ENCODE measurements around the gene KCTD5. TPM values are rescaled to one million over a fixed set of nuclear protein-coding genes. Genes with fewer than 3 reads are reported as not detected.
A peak's percentile ranks its signal among the peaks of the same experiment; 100 is the strongest.
"Not testable (repeated sequence)": the region's sequence is repeated elsewhere in the genome, so short reads cannot be mapped to it uniquely, and the experiment has no call there.

Gene KCTD5
- total and polyA plus RNA-seq, 4 donors = 9.7 to 15.5 (median 13.7) TPM

DNA sequence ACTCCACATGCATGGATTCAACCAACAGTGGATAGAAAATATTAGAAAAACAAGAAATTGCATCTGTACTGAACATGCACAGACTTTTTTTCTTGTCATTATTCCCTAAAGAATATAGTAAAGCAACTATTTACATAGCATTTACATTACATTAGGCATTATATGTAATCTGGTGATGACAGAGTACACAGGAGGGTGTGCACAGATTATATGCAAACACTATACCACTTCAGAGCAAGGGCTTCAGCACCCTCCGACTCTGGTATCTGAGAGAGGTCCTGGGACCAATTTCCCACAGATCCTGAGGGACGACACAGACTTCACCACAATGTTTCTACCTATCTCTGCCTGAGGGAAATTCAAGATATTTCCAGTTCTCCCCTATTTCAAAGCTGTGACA lies 25.3 kb upstream of the KCTD5 start:
- WGBS, 2 donors = 58 to 65% methylated on average over 2 of the region's 2 CpGs

DNA sequence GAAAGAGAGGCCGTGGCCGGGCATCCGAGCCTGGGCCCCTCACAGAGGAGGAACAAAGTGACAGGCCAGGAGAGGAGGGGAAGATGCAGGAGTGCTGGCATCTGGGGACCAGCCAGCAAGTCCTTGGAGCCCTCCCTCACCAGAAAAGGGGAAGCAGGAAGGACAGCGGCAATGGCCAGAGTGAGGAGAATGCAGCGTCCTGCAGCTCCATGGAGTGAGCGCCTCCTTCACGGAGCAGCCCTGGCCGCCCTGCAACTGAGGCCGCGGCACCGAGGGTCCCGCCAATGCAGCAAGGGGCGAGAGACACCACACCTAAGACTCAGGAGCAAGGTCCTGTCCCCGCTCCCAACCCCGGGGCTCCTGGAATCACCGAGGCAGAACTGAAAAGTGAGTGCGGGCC lies 24.5 kb upstream of the KCTD5 start:
- DNase-seq; intact Hi-C loops (cut with DNase I); H3K27me3 ChIP-seq (ENCODE audit: control insufficient read depth in 1 of 2, insufficient read depth in 2 of 2, low read length in 1 of 2); H3K4me1 ChIP-seq (ENCODE audit: control insufficient read depth in 1 of 2, insufficient read depth in 2 of 2, low read length in 2 of 2); H3K9me3 ChIP-seq (ENCODE audit: control insufficient read depth, low read length); H3K4me3 ChIP-seq (ENCODE audit: low read length in 2 of 2); H3K36me3 ChIP-seq (ENCODE audit: control insufficient read depth in 1 of 2, insufficient read depth in 2 of 2, low read length in 1 of 2); H3K27ac ChIP-seq (ENCODE audit: low read depth in 1 of 2, low read length in 2 of 2): not testable (repeated sequence)
- no CpG with 5 or more reads among the region's 17 CpGs for WGBS, 2 donors
- ATAC-seq (ENCODE audit: low FRiP score) = peak; percentile 36

More for the DNA sequence above, 25.3 kb upstream of the KCTD5 start:
- H3K4me1 ChIP-seq (ENCODE audit: control insufficient read depth in 1 of 2, insufficient read depth in 2 of 2, low read length in 2 of 2) = no peaks in the 10 kb centered on the region
- intact Hi-C loops (cut with DNase I) = no loop called here
- H3K27me3 ChIP-seq (ENCODE audit: control insufficient read depth in 1 of 2, insufficient read depth in 2 of 2, low read length in 1 of 2) = no peaks in the 10 kb centered on the region
- H3K9me3 ChIP-seq (ENCODE audit: control insufficient read depth, low read length) = no peaks in the 10 kb centered on the region
- no peak overlapping the region for H3K27ac ChIP-seq (ENCODE audit: low read depth in 1 of 2, low read length in 2 of 2)
- no peaks in the 10 kb centered on the region for H3K36me3 ChIP-seq (ENCODE audit: control insufficient read depth in 1 of 2, insufficient read depth in 2 of 2, low read length in 1 of 2)
- DNase-seq (no peak), ATAC-seq (ENCODE audit: low FRiP score) (no peak)
- no peak overlapping the region for H3K4me3 ChIP-seq (ENCODE audit: low read length in 2 of 2)

DNA sequence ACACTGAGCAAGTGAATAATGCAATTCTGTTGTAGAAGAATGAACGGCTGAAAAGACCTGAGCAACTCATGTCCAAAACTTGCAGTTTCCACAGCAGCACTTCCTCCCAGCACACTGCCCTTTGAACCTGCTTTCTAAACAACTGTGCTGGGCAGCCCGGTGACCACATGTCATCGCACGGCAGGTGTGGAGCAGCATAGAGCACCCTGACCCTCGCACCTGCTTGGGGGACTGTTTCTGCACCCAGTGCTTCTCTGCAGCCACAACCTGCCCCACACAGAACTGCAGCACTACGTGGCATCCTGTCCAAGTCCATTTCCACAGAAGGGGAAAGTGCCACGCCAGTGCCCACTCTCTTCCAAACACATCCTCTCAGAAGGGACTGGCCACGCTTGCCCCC lies 22.8 kb upstream of the KCTD5 start:
- H3K36me3 ChIP-seq (ENCODE audit: control insufficient read depth in 1 of 2, insufficient read depth in 2 of 2, low read length in 1 of 2); intact Hi-C loops (cut with DNase I); H3K4me3 ChIP-seq (ENCODE audit: low read length in 2 of 2); H3K27me3 ChIP-seq (ENCODE audit: control insufficient read depth in 1 of 2, insufficient read depth in 2 of 2, low read length in 1 of 2); ATAC-seq (ENCODE audit: low FRiP score); H3K27ac ChIP-seq (ENCODE audit: low read depth in 1 of 2, low read length in 2 of 2); DNase-seq; H3K9me3 ChIP-seq (ENCODE audit: control insufficient read depth, low read length); H3K4me1 ChIP-seq (ENCODE audit: control insufficient read depth in 1 of 2, insufficient read depth in 2 of 2, low read length in 2 of 2): not testable (repeated sequence)
- 76 to 79% methylated on average over 8 of the region's 8 CpGs for WGBS, 2 donors

DNA sequence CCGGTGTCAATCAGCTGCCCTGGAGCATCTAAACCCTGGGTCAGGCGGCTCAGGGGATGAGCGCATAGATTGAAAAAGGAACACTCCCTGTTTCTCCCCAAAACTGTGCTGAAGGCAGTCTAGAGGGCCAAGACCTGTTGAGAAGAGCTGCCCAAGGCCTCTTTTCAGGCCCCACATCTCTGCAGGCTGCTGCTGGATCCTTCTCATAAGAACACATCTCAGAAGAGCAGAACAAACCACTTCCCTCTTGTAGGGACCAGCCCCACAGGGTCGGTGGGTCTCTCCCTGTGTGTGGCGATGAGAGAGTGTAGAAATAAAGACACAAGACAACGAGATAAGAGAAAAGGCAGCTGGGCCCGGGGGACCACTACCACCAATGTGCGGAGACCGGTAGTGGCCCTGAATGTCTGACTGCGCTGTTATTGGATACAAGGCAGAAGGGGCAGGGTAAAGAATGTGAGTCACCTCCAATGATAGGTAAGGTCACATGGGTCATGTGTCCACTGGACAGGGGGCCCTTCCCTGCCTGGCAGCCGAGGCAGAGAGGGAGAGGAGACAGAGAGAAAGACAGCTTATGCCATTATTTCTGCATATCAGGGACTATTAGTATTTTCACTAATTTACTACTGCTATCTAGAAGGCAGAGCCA lies 22.2 kb upstream of the KCTD5 start:
- 89 to 92% methylated on average over 10 to 11 of the region's 11 CpGs for WGBS, 2 donors

DNA sequence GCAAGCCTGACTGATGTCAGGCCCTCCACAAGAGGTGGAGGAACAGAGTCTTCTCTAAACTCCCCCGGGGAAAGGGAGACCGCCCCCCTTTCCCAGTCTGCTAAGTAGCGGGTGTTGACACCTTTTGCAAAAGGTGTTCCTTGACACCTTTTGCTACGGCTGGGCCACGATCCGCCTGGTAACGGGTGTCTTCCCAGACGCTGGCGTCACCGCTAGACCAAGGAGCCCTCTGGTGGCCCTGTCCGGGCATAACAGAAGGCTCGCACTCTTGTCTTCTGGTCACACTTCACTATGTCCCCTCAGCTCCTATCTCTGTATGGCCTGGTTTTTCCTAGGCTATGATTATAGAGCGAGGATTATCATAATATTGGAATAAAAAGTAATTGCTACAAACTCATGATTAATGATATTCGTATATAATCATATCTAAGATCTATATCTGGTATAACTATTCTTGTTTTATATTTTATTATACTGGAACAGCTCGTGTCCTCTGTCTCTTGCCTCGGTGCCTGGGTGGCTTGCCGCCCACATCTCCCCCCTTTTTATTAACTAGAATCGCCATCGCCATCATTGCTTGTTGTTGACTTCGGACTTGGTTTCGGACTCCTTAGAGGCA lies 21.5 kb upstream of the KCTD5 start:
- H3K27me3 ChIP-seq (ENCODE audit: control insufficient read depth in 1 of 2, insufficient read depth in 2 of 2, low read length in 1 of 2); H3K27ac ChIP-seq (ENCODE audit: low read depth in 1 of 2, low read length in 2 of 2); H3K4me1 ChIP-seq (ENCODE audit: control insufficient read depth in 1 of 2, insufficient read depth in 2 of 2, low read length in 2 of 2); ATAC-seq (ENCODE audit: low FRiP score); H3K9me3 ChIP-seq (ENCODE audit: control insufficient read depth, low read length); H3K36me3 ChIP-seq (ENCODE audit: control insufficient read depth in 1 of 2, insufficient read depth in 2 of 2, low read length in 1 of 2); intact Hi-C loops (cut with DNase I); H3K4me3 ChIP-seq (ENCODE audit: low read length in 2 of 2): not testable (repeated sequence)
- DNase-seq = peak in 1 of 2 donors; percentile 77
- WGBS, 2 donors = 31 to 32% methylated on average over 21 of the region's 21 CpGs

More for the DNA sequence above, 22.2 kb upstream of the KCTD5 start:
- DNase-seq; ATAC-seq (ENCODE audit: low FRiP score); H3K4me3 ChIP-seq (ENCODE audit: low read length in 2 of 2); H3K36me3 ChIP-seq (ENCODE audit: control insufficient read depth in 1 of 2, insufficient read depth in 2 of 2, low read length in 1 of 2); H3K27me3 ChIP-seq (ENCODE audit: control insufficient read depth in 1 of 2, insufficient read depth in 2 of 2, low read length in 1 of 2); H3K9me3 ChIP-seq (ENCODE audit: control insufficient read depth, low read length); H3K4me1 ChIP-seq (ENCODE audit: control insufficient read depth in 1 of 2, insufficient read depth in 2 of 2, low read length in 2 of 2); H3K27ac ChIP-seq (ENCODE audit: low read depth in 1 of 2, low read length in 2 of 2); intact Hi-C loops (cut with DNase I): not testable (repeated sequence)

DNA sequence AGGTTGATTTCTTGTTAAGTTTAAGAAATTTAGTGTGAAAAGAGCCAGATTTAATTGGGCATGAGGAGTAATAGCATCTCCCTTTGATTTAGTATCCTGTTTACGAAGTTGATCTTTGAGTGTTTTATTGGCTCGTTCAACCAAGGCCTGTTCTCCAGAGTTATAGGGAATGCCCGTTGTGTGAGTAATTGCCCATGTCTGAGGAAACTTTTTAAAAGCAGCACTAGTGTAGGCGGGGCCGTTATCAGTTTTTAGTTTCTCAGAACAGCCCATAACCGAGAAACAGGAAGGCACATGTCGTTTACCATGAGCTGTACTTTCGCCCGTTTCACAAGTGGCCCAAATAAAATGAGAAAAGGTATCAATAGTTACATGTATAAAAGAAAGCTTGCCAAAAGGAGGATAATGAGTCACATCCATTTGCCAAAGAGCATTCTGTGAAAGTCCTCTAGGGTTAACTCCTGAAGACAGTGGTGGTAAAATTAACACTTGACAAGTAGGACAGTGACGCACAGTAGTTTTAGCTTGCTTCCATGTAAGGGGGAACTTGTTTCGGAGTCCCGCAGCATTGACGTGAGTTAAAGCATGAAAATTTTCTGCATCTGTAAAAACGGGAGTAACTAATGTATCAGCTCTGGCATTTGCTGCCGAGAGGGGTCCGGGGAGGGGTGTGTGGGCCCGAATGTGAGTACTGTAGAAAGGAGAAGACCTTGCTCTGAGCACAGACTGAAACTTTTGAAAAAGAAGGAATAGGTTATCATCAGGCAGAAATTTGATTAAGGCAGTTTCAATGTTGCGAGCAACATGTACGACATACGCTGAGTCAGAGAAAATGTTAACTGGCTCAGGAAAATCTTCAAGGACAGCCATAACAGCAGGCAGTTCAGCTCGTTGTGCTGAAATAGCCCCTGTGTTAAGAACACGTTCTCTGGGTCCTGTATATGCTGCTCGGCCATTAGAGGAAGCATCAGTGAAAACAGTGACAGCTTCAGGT lies 18.5 kb upstream of the KCTD5 start:
- Histone ChIP-seq H3K4me1 (ENCODE audit: control insufficient read depth in 1 of 2, insufficient read depth in 2 of 2, low read length in 2 of 2) (no peaks in the 10 kb centered on the region), H3K27me3 (ENCODE audit: control insufficient read depth in 1 of 2, insufficient read depth in 2 of 2, low read length in 1 of 2) (no peaks in the 10 kb centered on the region), H3K36me3 (ENCODE audit: control insufficient read depth in 1 of 2, insufficient read depth in 2 of 2, low read length in 1 of 2) (no peaks in the 10 kb centered on the region), H3K4me3 (ENCODE audit: low read length in 2 of 2) (no peak overlapping the region), H3K9me3 (ENCODE audit: control insufficient read depth, low read length) (no peaks in the 10 kb centered on the region), H3K27ac (ENCODE audit: low read depth in 1 of 2, low read length in 2 of 2) (no peak overlapping the region)
- WGBS, 2 donors = 66% methylated on average over 23 of the region's 23 CpGs
- DNase-seq = no peak
- no peak for ATAC-seq (ENCODE audit: low FRiP score)
- intact Hi-C loops (cut with DNase I) = no loop called here

DNA sequence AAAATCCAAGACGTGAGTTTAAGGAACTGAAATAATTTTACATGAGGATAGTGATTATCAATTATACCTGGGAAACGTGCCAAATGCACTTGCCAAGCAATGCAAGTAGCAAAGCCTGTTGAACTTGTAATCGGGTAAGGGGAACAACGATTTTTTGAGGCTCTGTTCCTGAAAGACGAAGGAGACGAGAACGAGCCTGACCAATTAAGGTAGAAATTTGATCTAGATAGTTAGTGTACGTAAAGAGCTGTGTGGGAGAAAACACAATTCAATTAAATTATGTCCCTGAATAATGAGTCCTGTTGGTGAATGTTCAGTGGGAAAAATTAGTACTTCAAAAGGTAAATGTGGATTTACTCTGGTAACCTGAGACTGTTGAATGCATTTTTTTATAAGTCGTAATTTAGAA lies 17.7 kb upstream of the KCTD5 start:
- DNase-seq = no peak
- Histone ChIP-seq H3K4me3 (ENCODE audit: low read length in 2 of 2) (no peak overlapping the region), H3K36me3 (ENCODE audit: control insufficient read depth in 1 of 2, insufficient read depth in 2 of 2, low read length in 1 of 2) (no peaks in the 10 kb centered on the region), H3K27me3 (ENCODE audit: control insufficient read depth in 1 of 2, insufficient read depth in 2 of 2, low read length in 1 of 2) (no peaks in the 10 kb centered on the region), H3K9me3 (ENCODE audit: control insufficient read depth, low read length) (no peaks in the 10 kb centered on the region), H3K4me1 (ENCODE audit: control insufficient read depth in 1 of 2, insufficient read depth in 2 of 2, low read length in 2 of 2) (no peaks in the 10 kb centered on the region), H3K27ac (ENCODE audit: low read depth in 1 of 2, low read length in 2 of 2) (no peak overlapping the region)
- intact Hi-C loops (cut with DNase I) = no loop called here
- ATAC-seq (ENCODE audit: low FRiP score) = no peak
- WGBS, 2 donors = 72 to 75% methylated on average over 9 of the region's 9 CpGs

DNA sequence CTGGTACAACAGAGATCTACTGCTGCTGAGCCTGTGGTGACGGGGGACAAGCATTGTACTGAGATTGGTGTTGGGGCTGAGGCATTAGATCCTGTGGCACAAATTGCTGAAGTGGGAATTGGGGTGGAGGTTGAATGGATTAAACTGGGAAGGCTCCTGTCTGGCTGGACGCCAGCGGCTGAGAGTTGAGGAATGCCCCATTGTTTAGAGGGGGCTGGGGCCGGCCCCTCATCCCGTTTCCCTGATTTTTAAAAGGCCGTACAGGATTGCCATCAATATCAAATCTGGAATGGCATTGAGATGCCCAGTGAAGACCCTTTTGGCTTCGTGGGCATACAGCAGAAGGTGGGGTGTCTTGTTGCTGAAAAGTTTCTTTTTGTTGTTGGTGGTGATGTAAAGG lies 15.7 kb upstream of the KCTD5 start:
- H3K4me3 ChIP-seq (ENCODE audit: low read length in 2 of 2); H3K4me1 ChIP-seq (ENCODE audit: control insufficient read depth in 1 of 2, insufficient read depth in 2 of 2, low read length in 2 of 2); H3K27me3 ChIP-seq (ENCODE audit: control insufficient read depth in 1 of 2, insufficient read depth in 2 of 2, low read length in 1 of 2); H3K9me3 ChIP-seq (ENCODE audit: control insufficient read depth, low read length); intact Hi-C loops (cut with DNase I); H3K36me3 ChIP-seq (ENCODE audit: control insufficient read depth in 1 of 2, insufficient read depth in 2 of 2, low read length in 1 of 2); H3K27ac ChIP-seq (ENCODE audit: low read depth in 1 of 2, low read length in 2 of 2); ATAC-seq (ENCODE audit: low FRiP score): not testable (repeated sequence)
- DNase-seq = peak in 1 of 2 donors; percentile 58
- WGBS, 2 donors = 77 to 78% methylated on average over 7 of the region's 7 CpGs
